Stimulated activated CD4-positive, alpha-beta T cell treated with anti-CD3 and anti-CD28 coated beads, Interleukin-2, amount 100 ng/mL, for 4 hours (primary cell): ENCODE data around the gene CLTA.
"Not testable (repeated sequence)": the region's sequence is repeated elsewhere in the genome, so short reads cannot be mapped to it uniquely, and the experiment has no call there.

ENCODE experiments used
- DNase-seq: peaks from one replicate; pipeline ENCODE4 v3.0.0-alpha.2; 2020; ENCODE audit warnings: low read depth

The CLTA gene

DNA sequence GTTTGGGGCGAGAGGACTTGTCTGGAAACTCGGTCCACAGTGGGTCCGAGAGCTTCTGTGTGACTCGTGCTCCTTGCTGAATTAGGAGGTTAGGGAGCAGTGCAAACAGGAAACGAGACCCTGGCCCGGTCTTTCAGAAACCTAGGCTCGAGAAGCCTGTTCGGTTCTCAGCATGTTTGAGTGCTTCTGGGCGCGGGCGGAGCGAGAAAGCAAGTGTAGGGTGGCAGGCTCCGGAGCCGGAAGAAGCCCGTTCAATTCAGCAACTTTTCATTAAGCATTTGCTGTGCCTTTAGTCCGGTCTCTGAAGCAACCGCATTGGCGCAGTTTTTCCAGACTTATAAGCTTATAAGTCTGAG is 547 bp downstream of the CLTA start:
- peak; percentile 27 for DNase-seq

DNA sequence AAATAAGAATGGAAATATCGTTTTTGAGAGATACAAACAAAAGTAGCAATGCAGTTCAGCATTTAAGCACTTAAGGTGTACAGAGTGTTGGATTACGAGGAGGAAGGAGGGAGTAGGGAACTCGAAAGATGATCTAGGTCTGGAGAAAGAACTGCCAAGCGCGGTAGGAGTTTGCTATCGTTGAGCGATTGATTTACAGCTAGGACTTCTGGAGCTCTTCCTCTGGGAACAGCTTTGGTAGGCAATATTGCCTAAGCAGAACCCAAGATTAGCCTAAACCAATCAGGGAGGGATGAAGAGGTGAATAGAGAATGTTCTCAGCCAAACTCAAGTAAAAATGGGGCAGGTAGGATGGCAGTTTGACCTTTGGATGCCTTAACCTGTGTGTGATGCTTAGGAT is 965 bp downstream of the CLTA start:
- no peak for DNase-seq

DNA sequence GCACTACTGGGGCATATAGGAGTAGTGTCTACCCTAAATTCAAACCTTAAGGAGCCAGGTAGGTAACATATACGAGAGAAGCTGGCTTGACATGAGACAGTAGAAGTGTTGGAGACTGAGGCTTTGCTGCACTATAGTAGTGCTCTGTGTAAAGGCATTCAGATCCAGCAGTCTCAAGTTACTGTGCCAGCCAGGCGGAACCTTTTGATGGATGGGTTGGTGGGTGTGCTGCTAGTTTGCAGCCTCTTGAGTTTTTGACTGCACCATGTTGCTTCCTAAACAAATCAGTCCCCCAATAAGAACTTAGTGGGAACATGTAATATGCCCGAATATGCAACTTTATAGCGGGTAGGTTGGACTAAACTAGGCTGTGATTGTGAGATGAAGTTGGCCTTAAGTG is 1.5 kb downstream of the CLTA start:
- no peak for DNase-seq

DNA sequence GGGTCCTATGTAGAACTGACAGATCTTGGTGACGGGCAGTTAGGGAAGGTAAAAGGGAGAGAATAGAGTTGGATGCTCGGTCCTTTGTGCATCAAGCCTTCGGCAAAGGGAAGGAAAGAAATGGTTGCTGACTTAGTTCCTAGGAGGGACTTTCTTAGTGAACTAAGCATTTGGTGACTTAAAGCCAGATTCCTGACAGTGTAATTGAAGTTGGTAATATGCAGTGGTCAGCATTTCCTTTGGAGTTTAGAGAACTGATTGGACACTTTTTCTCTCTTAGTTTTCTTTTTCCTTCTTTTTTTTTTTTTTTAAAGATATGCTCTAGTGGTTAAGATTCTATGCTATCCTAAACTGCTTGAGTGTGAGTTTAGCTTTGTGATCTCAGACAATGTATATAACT is 2.3 kb downstream of the CLTA start:
- DNase-seq: no peak

- DNase-seq: no peak
Measured at GRCh38 chr9:36194326-36195000, 3.7 kb downstream of the CLTA start.

GRCh38 chr9:36204906-36205547 is 14.3 kb downstream of the CLTA start:
- DNase-seq: no peak

- no peak for DNase-seq
Measured at GRCh38 chr9:36207016-36207415, 16.3 kb downstream of the CLTA start.

GRCh38 chr9:36207546-36208012 is 16.9 kb downstream of the CLTA start:
- DNase-seq: no peak

DNA sequence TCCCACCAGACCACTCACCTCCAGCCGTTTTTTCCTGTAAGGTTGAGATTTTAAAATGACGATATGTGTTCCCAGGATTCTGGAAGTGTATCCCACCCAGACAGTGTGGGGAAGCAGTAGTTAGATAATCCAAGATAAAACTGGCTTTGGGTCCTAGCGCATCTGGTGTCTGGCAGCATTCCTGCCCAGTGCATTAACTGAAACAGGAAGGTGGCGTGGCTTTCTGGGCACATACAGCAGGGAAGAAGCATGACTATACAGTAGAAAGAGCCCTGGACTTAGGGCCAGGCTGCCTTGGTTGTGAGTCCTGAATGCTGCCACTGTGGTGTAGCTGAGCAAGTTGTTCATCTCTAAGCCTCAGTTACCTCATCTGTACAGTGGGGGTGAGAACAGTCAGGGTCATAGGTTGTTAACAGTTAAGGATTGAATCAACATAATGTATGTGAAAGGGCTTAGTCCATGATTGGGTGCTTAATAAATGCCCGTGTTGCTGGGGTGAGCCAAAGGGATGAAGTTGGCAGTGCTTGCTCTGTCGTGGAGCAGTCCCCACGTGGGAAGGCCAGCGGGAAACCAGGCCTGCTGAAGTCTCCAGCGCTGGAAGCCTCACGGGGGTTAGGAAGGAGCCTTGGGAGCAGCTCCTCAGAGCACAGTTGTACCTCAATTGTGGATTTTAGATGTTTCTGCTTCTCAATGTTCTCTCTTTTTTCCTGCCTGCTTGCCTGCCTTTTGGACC is 18.0 kb downstream of the CLTA start:
- DNase-seq: no peak

GRCh38 chr9:36210722-36211121 is 20.0 kb downstream of the CLTA start:
- no peak for DNase-seq

DNA sequence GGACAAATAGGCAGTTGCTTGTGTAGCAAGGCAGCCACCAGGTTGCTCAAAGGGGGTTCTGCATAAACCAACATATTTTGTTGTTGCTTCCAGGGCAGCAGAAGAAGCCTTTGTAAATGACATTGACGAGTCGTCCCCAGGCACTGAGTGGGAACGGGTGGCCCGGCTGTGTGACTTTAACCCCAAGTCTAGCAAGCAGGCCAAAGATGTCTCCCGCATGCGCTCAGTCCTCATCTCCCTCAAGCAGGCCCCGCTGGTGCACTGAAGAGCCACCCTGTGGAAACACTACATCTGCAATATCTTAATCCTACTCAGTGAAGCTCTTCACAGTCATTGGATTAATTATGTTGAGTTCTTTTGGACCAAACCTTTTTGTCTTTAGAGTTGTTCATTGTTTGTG is 20.8 kb downstream of the CLTA start:
- no peak for DNase-seq

GRCh38 chr9:36213387-36213786 is 22.7 kb downstream of the CLTA start:
- no peak for DNase-seq

- DNase-seq: no peak
Measured at GRCh38 chr9:36213989-36214388, 23.3 kb downstream of the CLTA start.

- DNase-seq: no peak
Measured at GRCh38 chr9:36214571-36214970, 23.9 kb downstream of the CLTA start.

GRCh38 chr9:36217256-36217968 is 26.7 kb downstream of the CLTA start:
- DNase-seq: no peak

- DNase-seq: no peak
Measured at GRCh38 chr9:36218011-36218410, 27.3 kb downstream of the CLTA start.

- DNase-seq: no peak
Measured at GRCh38 chr9:36218411-36218901, 27.7 kb downstream of the CLTA start.

DNA sequence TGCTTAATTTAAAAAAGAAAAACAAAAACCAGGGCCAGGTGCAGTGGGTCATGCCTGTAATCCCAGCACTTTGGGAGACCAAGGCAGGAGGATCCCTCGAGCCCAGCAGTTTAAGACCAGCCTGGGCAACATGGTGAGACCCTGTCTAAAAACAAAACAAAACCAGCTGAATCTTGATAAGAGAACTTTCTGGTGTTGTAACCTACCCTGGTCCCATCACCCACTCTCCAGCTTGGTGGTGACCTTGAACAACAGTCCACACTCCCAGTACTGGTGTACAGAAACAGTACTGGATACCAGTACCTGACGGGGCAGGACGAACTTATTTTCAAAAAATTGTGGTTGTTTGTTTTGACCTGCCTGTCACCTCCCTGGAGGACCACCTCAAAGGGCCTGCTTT is 30.9 kb downstream of the CLTA start:
- DNase-seq: no peak

- DNase-seq: no peak
Measured at GRCh38 chr9:36222449-36222848, 31.7 kb downstream of the CLTA start.

GRCh38 chr9:36237230-36237629 is 46.5 kb downstream of the CLTA start:
- DNase-seq: no peak

DNA sequence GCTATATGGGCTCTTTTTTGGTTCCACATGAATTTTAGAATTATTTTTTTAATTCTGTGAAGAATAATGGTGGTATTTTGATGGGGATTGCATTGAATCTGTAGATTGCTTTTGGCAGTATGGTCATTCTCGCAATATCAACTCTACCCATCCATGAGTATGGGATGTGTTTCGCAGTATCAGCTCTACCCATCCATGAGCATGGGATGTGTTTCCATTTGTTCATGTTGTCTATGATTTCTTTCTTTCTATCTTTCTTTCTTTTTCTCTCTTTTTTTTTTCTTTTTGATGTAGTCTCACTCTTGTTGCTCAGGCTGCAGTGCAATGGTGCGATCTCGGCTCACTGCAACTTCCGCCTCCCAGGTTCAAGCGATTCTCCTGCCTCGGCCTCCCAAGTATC is 48.5 kb downstream of the CLTA start:
- not testable (repeated sequence) for DNase-seq

- DNase-seq: not testable (repeated sequence)
Measured at GRCh38 chr9:36239675-36240074, 49.0 kb downstream of the CLTA start.

DNA sequence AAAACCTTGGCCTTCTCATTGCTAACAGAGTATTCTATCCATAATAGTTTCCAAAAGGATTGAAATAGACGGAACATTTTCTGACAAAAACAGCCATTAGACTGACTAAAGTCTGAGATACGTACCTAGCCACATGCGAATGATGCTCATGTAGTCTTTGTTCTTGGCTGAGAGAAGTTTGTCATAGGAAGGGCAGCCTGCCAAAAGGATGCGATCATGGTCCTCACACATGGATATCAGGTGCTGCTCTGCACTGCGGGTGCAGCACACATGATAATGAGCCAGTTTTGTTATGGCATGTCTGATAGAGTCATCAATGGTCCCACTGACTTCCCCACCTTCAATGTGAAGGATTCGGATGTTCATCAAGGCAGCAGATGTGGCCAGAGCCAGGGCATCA is 55.2 kb downstream of the CLTA start:
- DNase-seq: no peak
